MM.1S (cell line): ENCODE measurements around the gene CD93.

ENCODE experiments used
- DNase-seq: peaks from one replicate; pipeline ENCODE4 v3.0.0-alpha.2; 2015
- H2AFZ ChIP-seq: fragments of 300-600 bp; sonication (generic); 2 replicates; pipeline ENCODE4 v1.6.0; 2016; ENCODE audit warnings: antibody characterized with exemption, low read length
- H3F3A ChIP-seq: fragments of 300-600 bp; sonication (generic); 2 replicates; pipeline ENCODE4 v1.6.1; 2016; ENCODE audit warnings: mild to moderate bottlenecking, antibody characterized with exemption, low read length, moderate library complexity, mixed read lengths; ENCODE audit not compliant: insufficient read depth
- H3K27ac ChIP-seq: fragments of 300-600 bp; sonication (generic); 2 replicates; pipeline ENCODE4 v1.5.1; 2016; ENCODE audit warnings: mild to moderate bottlenecking, low read length
- H3K27me3 ChIP-seq: fragments of 300-600 bp; sonication (generic); replicated peaks from 2 replicates; pipeline ENCODE4 v1.6.0; 2016; ENCODE audit warnings: low read length; ENCODE audit not compliant: insufficient read depth
- H3K36me3 ChIP-seq: fragments of 300-600 bp; sonication (generic); replicated peaks from 2 replicates; pipeline ENCODE4 v1.6.1; 2016; ENCODE audit warnings: mild to moderate bottlenecking, low read length, mixed read lengths; ENCODE audit not compliant: insufficient read depth
- H3K4me1 ChIP-seq: fragments of 300-600 bp; sonication (generic); 2 replicates; pipeline ENCODE4 v1.6.1; 2016; ENCODE audit warnings: low read length, mixed read lengths
- H3K4me2 ChIP-seq: fragments of 300-600 bp; sonication (generic); 2 replicates; pipeline ENCODE4 v1.6.0; 2016; ENCODE audit warnings: low read depth, low read length
- H3K4me3 ChIP-seq: fragments of 300-600 bp; sonication (generic); 2 replicates; pipeline ENCODE4 v1.5.1; 2016; ENCODE audit warnings: low read length, mixed read lengths
- H3K79me2 ChIP-seq: fragments of 300-600 bp; sonication (generic); 2 replicates; pipeline ENCODE4 v1.6.1; 2016; ENCODE audit warnings: mixed run types, low read length, mixed read lengths
- H3K9ac ChIP-seq: fragments of 300-600 bp; sonication (generic); 2 replicates; pipeline ENCODE4 v1.6.1; 2016; ENCODE audit warnings: low read length, mixed read lengths
- H3K9me2 ChIP-seq: fragments of 300-600 bp; sonication (generic); replicated peaks from 2 replicates; pipeline ENCODE4 v1.6.1; 2016; ENCODE audit warnings: mild to moderate bottlenecking, low read length, mixed read lengths; ENCODE audit not compliant: insufficient read depth
- H3K9me3 ChIP-seq: fragments of 300-600 bp; sonication (generic); replicated peaks from 2 replicates; pipeline ENCODE4 v1.6.1; 2016; ENCODE audit warnings: mild to moderate bottlenecking, low read length, mixed read lengths; ENCODE audit not compliant: insufficient read depth
- H4K20me1 ChIP-seq: fragments of 300-600 bp; sonication (generic); 2 replicates; pipeline ENCODE4 v1.6.1; 2016; ENCODE audit warnings: mild to moderate bottlenecking, low read length, moderate library complexity, mixed read lengths; ENCODE audit not compliant: insufficient read depth
- CTCF ChIP-seq: fragments of 300-600 bp; sonication (generic); IDR thresholded peaks from 2 replicates; pipeline ENCODE4 v1.5.1; 2016; ENCODE audit warnings: antibody characterized with exemption, low read length, mixed read lengths
- EZH2 ChIP-seq: fragments of 300-600 bp; sonication (generic); optimal IDR thresholded peaks from 2 replicates; pipeline ENCODE3; 2017; ENCODE audit warnings: low read depth, mild to moderate bottlenecking, antibody characterized with exemption, low read length, mixed read lengths
- EZH2phosphoT487 ChIP-seq: fragments of 300-600 bp; sonication (generic); IDR thresholded peaks from 2 replicates; pipeline ENCODE4 v1.6.1; 2018; ENCODE audit warnings: antibody characterized with exemption, low read length

CD93 gene

GRCh38 chr20:23112595-23112994 lies 26.5 kb upstream of the CD93 start:
- H3F3A ChIP-seq: no peaks in the 10 kb centered on the region
- H3K9me3 ChIP-seq: no peaks in the 10 kb centered on the region
- no peaks in the 10 kb centered on the region for H3K27me3 ChIP-seq
- H4K20me1 ChIP-seq: no peaks in the 10 kb centered on the region
- H3K9me2 ChIP-seq: no peaks in the 10 kb centered on the region
- no peak overlapping the region for H3K9ac ChIP-seq
- no peaks in the 10 kb centered on the region for H3K79me2 ChIP-seq
- no peaks in the 10 kb centered on the region for H3K4me1 ChIP-seq
- no peaks in the 10 kb centered on the region for H3K36me3 ChIP-seq
- H3K27ac ChIP-seq: no peak overlapping the region
- no peak overlapping the region for H2AFZ ChIP-seq
- TF ChIP-seq EZH2phosphoT487 (no peak), EZH2 (no peak), CTCF (no peak)
- DNase-seq: no peak
- no peak overlapping the region for H3K4me2 ChIP-seq
- no peak overlapping the region for H3K4me3 ChIP-seq

- no peak for DNase-seq
- H3K4me2 ChIP-seq: no peak overlapping the region
- H4K20me1 ChIP-seq: no peaks in the 10 kb centered on the region
These were observed 25.8 kb upstream of the CD93 start for GRCh38 chr20:23111944-23112342.

GRCh38 chr20:23111307-23111943 lies 25.3 kb upstream of the CD93 start:
- no peak overlapping the region for H3K4me2 ChIP-seq
- H3K9ac ChIP-seq: no peak overlapping the region
- no peaks in the 10 kb centered on the region for H3K36me3 ChIP-seq
- no peaks in the 10 kb centered on the region for H3K9me3 ChIP-seq
- no peaks in the 10 kb centered on the region for H4K20me1 ChIP-seq
- no peak overlapping the region for H2AFZ ChIP-seq
- H3K27me3 ChIP-seq: no peaks in the 10 kb centered on the region
- H3K4me3 ChIP-seq: no peak overlapping the region
- H3K4me1 ChIP-seq: no peaks in the 10 kb centered on the region
- no peaks in the 10 kb centered on the region for H3K9me2 ChIP-seq
- no peaks in the 10 kb centered on the region for H3K79me2 ChIP-seq
- no peak for DNase-seq
- H3K27ac ChIP-seq: no peak overlapping the region
- H3F3A ChIP-seq: no peaks in the 10 kb centered on the region
- TF ChIP-seq CTCF: no peak
- no peak for TF ChIP-seq EZH2
- no peak for TF ChIP-seq EZH2phosphoT487

More at GRCh38 chr20:23111944-23112342, 25.8 kb upstream of the CD93 start:
- no peak overlapping the region for H3K27ac ChIP-seq
- no peaks in the 10 kb centered on the region for H3K27me3 ChIP-seq
- H3F3A ChIP-seq: no peaks in the 10 kb centered on the region
- no peaks in the 10 kb centered on the region for H3K9me3 ChIP-seq
- TF ChIP-seq EZH2phosphoT487: no peak
- TF ChIP-seq CTCF: no peak
- TF ChIP-seq EZH2: no peak
- H3K4me3 ChIP-seq: no peak overlapping the region
- no peaks in the 10 kb centered on the region for H3K36me3 ChIP-seq
- H3K9me2 ChIP-seq: no peaks in the 10 kb centered on the region
- no peak overlapping the region for H3K9ac ChIP-seq
- no peaks in the 10 kb centered on the region for H3K4me1 ChIP-seq
- no peaks in the 10 kb centered on the region for H3K79me2 ChIP-seq
- H2AFZ ChIP-seq: no peak overlapping the region
